ENCODE measurements around the gene KCNJ16. TPM values are rescaled to one million over a fixed set of nuclear protein-coding genes. Genes with fewer than 3 reads are reported as not detected.

The KCNJ16 gene
- total RNA-seq, 2 experiments from 2014 or later: not detected

DNA sequence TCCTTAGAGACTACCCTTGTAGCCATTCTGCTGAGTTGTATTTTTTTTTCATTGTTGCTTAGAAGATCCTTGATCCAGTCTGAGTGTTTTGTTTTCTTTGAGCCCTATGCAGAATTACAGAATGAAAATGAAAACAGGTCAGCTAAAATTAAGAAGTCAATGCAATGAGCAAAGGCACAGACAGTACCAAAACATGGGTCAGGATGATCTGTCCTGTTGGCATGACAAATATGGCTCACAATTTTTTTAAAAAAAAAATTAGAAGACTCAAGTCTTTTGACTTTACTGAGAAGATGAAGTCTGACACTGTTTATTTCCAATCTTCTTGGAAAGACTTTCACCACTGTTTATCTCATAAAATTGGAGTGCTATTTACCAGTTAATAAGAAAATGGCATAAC is 32.4 kb downstream of the KCNJ16 start:
- no peak overlapping the region for H3K27ac Mint-ChIP-seq
- H3K27me3 Mint-ChIP-seq: peaks cover 11% of the 10 kb centered on the region
- no peaks in the 10 kb centered on the region for H3K9me3 Mint-ChIP-seq
- TF ChIP-seq, protein P1, sequence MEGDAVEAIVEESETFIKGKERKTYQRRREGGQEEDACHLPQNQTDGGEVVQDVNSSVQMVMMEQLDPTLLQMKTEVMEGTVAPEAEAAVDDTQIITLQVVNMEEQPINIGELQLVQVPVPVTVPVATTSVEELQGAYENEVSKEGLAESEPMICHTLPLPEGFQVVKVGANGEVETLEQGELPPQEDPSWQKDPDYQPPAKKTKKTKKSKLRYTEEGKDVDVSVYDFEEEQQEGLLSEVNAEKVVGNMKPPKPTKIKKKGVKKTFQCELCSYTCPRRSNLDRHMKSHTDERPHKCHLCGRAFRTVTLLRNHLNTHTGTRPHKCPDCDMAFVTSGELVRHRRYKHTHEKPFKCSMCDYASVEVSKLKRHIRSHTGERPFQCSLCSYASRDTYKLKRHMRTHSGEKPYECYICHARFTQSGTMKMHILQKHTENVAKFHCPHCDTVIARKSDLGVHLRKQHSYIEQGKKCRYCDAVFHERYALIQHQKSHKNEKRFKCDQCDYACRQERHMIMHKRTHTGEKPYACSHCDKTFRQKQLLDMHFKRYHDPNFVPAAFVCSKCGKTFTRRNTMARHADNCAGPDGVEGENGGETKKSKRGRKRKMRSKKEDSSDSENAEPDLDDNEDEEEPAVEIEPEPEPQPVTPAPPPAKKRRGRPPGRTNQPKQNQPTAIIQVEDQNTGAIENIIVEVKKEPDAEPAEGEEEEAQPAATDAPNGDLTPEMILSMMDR (IDR thresholded peaks at IDR 0.05): no peak
- ChIA-PET POLR2A (no interaction called here), CTCF (no interaction called here)
- H3K4me1 Mint-ChIP-seq (ENCODE audit: low read depth): no peaks in the 10 kb centered on the region
- ATAC-seq: no peak
- no peaks in the 10 kb centered on the region for H3K36me3 Mint-ChIP-seq (ENCODE audit: low read depth)
- H3K4me3 Mint-ChIP-seq: no peak overlapping the region
- intact Hi-C loops (cut with micrococcal nuclease): no loop called here
- no peak for DNase-seq

DNA sequence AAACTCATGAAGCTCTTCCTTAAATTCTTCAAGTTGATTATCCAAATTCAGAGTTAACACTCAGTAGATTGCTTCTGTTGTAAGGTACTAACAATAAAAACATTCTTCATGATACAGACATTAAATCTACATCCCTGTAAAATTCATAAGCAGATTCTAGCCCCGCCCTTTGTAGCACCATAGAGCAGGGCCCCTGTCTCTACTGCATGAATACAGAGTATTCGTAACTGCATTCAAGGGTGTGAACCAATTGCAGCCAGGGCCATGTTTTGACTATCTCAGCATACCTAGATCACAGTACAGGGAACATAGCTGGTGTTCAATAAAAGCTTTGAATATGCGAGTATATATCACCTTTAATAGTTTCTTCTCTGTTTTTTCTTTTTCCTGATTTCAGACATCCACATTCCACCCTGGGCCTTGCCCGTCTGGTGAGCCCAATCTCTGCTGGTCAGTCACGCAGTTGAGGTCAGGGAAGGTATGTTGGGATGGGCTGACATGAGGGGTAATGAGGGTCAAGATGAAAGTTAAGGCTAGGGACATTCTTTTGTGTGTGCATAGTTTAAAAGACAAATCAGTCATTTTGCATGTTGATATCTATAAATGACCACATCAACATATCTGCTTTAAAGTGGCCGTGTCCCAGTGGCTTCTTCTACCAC is 33.0 kb downstream of the KCNJ16 start:
- intact Hi-C loops (cut with micrococcal nuclease): no loop called here
- Mint-ChIP-seq H3K36me3 (ENCODE audit: low read depth) (no peaks in the 10 kb centered on the region), H3K9me3 (no peaks in the 10 kb centered on the region), H3K27ac (no peak overlapping the region), H3K4me1 (ENCODE audit: low read depth) (no peaks in the 10 kb centered on the region), H3K4me3 (no peak overlapping the region), H3K27me3 (peaks cover 9% of the 10 kb centered on the region)
- TF ChIP-seq, protein P1 (IDR thresholded peaks at IDR 0.05): no peak
- ChIA-PET POLR2A (no interaction called here), CTCF (no interaction called here)
- no peak for ATAC-seq
- no peak for DNase-seq

DNA sequence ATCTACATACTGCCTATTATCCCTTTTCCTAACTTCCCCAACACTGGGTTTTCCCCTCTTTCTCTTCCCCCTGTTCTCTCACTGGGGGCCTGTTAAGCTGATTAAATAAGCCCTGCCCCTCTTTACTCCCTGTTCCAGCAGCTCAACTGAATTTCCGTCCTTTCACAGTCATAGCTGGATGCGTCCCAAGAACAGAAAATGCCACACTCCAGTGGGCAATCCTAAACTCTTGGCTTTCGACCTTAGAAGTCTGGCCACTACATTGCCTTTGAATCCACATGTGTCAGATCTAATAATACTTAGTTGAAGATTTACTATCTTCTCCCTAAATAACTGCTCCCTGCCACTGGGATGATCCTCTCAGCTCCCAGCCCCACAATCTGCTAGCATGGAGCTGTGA is 34.5 kb downstream of the KCNJ16 start:
- TF ChIP-seq, protein P1 (IDR thresholded peaks at IDR 0.05): no peak
- no peaks in the 10 kb centered on the region for H3K36me3 Mint-ChIP-seq (ENCODE audit: low read depth)
- POLR2A ChIA-PET: no interaction called here
- H3K27ac Mint-ChIP-seq: no peak overlapping the region
- H3K27me3 Mint-ChIP-seq: peaks cover 10% of the 10 kb centered on the region
- H3K9me3 Mint-ChIP-seq: no peaks in the 10 kb centered on the region
- no peak overlapping the region for H3K4me3 Mint-ChIP-seq
- H3K4me1 Mint-ChIP-seq (ENCODE audit: low read depth): no peaks in the 10 kb centered on the region
- intact Hi-C loops (cut with micrococcal nuclease): no loop called here
- CTCF ChIA-PET: interaction anchor here (1.4 kb wide), 1 partner anchor 14 kb away, joined by 3 read pairs; no protein-coding TSS in a partner anchor
- DNase-seq: no peak
- ATAC-seq: no peak

DNA sequence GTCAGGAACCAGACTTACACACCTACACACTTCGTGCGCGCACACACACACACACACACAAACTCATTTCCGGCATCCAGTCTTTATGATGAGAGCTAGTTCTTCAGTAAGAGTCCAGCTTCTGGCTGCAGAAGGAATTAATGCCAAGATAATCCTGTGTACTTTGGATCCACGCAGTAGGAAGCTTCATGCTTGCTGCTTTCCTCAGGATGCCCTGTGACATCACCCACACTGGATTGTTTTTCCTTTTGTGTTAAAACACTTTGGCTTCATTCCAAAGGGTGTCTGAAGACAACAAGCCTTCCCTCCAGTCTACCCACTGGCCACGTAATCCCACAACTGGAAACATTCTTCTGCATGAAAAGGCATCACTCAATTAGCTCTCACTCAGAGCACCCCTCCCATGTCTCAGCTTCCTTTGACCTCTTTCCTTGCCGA is 35.4 kb downstream of the KCNJ16 start:
- H3K36me3 Mint-ChIP-seq (ENCODE audit: low read depth): no peaks in the 10 kb centered on the region
- intact Hi-C loops (cut with micrococcal nuclease): no loop called here
- CTCF ChIA-PET: no interaction called here
- DNase-seq (no peak), ATAC-seq (no peak)
- H3K27ac Mint-ChIP-seq: no peak overlapping the region
- POLR2A ChIA-PET: no interaction called here
- no peaks in the 10 kb centered on the region for H3K4me1 Mint-ChIP-seq (ENCODE audit: low read depth)
- H3K9me3 Mint-ChIP-seq: no peaks in the 10 kb centered on the region
- TF ChIP-seq, protein P1 (IDR thresholded peaks at IDR 0.05): no peak
- H3K27me3 Mint-ChIP-seq: peaks cover 10% of the 10 kb centered on the region
- H3K4me3 Mint-ChIP-seq: no peak overlapping the region

DNA sequence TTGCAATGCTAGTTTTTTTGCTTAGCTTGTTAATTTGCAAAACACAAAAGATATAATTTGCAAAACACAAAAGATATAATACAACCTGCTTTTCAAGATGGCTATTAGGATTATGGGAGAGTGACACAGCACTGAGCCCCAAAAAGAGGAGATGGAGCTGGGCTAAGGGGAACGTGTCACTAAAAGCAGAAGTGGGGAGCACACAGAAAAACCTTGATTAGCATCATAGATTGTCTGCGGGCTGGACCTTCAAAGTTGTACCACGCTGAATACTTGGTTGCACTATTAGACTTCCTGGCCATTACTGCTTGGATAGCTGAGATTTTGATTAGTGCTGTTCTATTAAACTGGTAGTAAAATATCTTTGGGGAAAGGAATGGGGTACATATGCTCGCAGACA is 36.2 kb downstream of the KCNJ16 start:
- ChIA-PET CTCF (no interaction called here), POLR2A (no interaction called here)
- H3K9me3 Mint-ChIP-seq: no peaks in the 10 kb centered on the region
- H3K27me3 Mint-ChIP-seq: peaks cover 10% of the 10 kb centered on the region
- H3K4me3 Mint-ChIP-seq: no peak overlapping the region
- TF ChIP-seq, protein P1 (IDR thresholded peaks at IDR 0.05): no peak
- ATAC-seq: no peak
- intact Hi-C loops (cut with micrococcal nuclease): no loop called here
- DNase-seq: no peak
- H3K27ac Mint-ChIP-seq: no peak overlapping the region
- H3K4me1 Mint-ChIP-seq (ENCODE audit: low read depth): no peaks in the 10 kb centered on the region
- no peaks in the 10 kb centered on the region for H3K36me3 Mint-ChIP-seq (ENCODE audit: low read depth)
